Measurements from ENCODE around the gene PSPC1. TPM values are rescaled to one million over a fixed set of nuclear protein-coding genes. Genes with fewer than 3 reads are reported as not detected.
A peak's percentile ranks its signal among the peaks of the same experiment; 100 is the strongest.
"Not testable (repeated sequence)": the region's sequence is repeated elsewhere in the genome, so short reads cannot be mapped to it uniquely, and the experiment has no call there.

Gene PSPC1
- total RNA-seq, 2 experiments from 2014 or later, result 55.9 to 56.6 TPM

GRCh38 chr13:19737844-19738557 is 44.7 kb downstream of the PSPC1 start:
- Mint-ChIP-seq H3K4me3 (no peak overlapping the region), H3K27me3 (no peaks in the 10 kb centered on the region), H3K9me3 (no peaks in the 10 kb centered on the region), H3K27ac (no peak overlapping the region), H3K4me1 (ENCODE audit: low read depth) (peaks cover 2% of the 10 kb centered on the region), H3K36me3 (peaks cover 26% of the 10 kb centered on the region)
- ChIA-PET CTCF (no interaction called here), POLR2A (no interaction called here)
- intact Hi-C loops (cut with micrococcal nuclease), result no loop called here
- DNase-seq, result no peak

- Mint-ChIP-seq H3K27ac (no peak overlapping the region), H3K27me3 (no peaks in the 10 kb centered on the region), H3K36me3 (peaks cover 42% of the 10 kb centered on the region), H3K4me1 (ENCODE audit: low read depth) (peaks cover 15% of the 10 kb centered on the region), H3K4me3 (no peak overlapping the region), H3K9me3 (no peaks in the 10 kb centered on the region)
- POLR2A ChIA-PET, result no interaction called here
- CTCF ChIA-PET, result no interaction called here
- no peak for DNase-seq
- intact Hi-C loops (cut with micrococcal nuclease), result no loop called here
These were observed 56.1 kb downstream of the PSPC1 start for GRCh38 chr13:19726611-19727010.

- no peak for DNase-seq
- Mint-ChIP-seq H3K36me3 (peaks cover 38% of the 10 kb centered on the region), H3K4me3 (no peak overlapping the region), H3K9me3 (no peaks in the 10 kb centered on the region), H3K27me3 (no peaks in the 10 kb centered on the region), H3K4me1 (ENCODE audit: low read depth) (peaks cover 14% of the 10 kb centered on the region), H3K27ac (no peak overlapping the region)
- ChIA-PET POLR2A (no interaction called here), CTCF (no interaction called here)
- intact Hi-C loops (cut with micrococcal nuclease), result no loop called here
These were observed 57.4 kb downstream of the PSPC1 start for GRCh38 chr13:19725320-19725719.

GRCh38 chr13:19720039-19720438 is 62.7 kb downstream of the PSPC1 start:
- intact Hi-C loops (cut with micrococcal nuclease), result no loop called here
- ChIA-PET POLR2A (no interaction called here), CTCF (no interaction called here)
- Mint-ChIP-seq H3K9me3 (no peaks in the 10 kb centered on the region), H3K36me3 (peaks cover 14% of the 10 kb centered on the region), H3K4me3 (no peak overlapping the region), H3K27me3 (no peaks in the 10 kb centered on the region), H3K27ac (no peak overlapping the region), H3K4me1 (ENCODE audit: low read depth) (peaks cover 7% of the 10 kb centered on the region)
- DNase-seq, result no peak

GRCh38 chr13:19713186-19713965 is 69.4 kb downstream of the PSPC1 start:
- DNase-seq, result no peak
- ChIA-PET CTCF (no interaction called here), POLR2A (interaction anchor here (0.7 kb wide), 1 partner anchor 52 kb away, joined by 3 read pairs; no protein-coding TSS in a partner anchor)
- H3K36me3 Mint-ChIP-seq, result peaks cover 15% of the 10 kb centered on the region
- H3K4me1 Mint-ChIP-seq (ENCODE audit: low read depth), result peaks cover 19% of the 10 kb centered on the region
- H3K9me3 Mint-ChIP-seq, result no peaks in the 10 kb centered on the region
- intact Hi-C loops (cut with micrococcal nuclease), result loop anchor here (1.0 kb wide), 1 partner anchor 151 kb away; no protein-coding TSS in a partner anchor
- no peak overlapping the region for H3K4me3 Mint-ChIP-seq
- no peaks in the 10 kb centered on the region for H3K27me3 Mint-ChIP-seq
- peak overlapping the region; percentile 78 for H3K27ac Mint-ChIP-seq

- DNase-seq; intact Hi-C loops (cut with micrococcal nuclease); POLR2A ChIA-PET; H3K27me3 Mint-ChIP-seq; H3K4me3 Mint-ChIP-seq; H3K27ac Mint-ChIP-seq; CTCF ChIA-PET; H3K9me3 Mint-ChIP-seq: not testable (repeated sequence)
- H3K36me3 Mint-ChIP-seq, result peaks cover 11% of the 10 kb centered on the region
- peaks cover 18% of the 10 kb centered on the region for H3K4me1 Mint-ChIP-seq (ENCODE audit: low read depth)
These were observed 73.0 kb downstream of the PSPC1 start for GRCh38 chr13:19709782-19710181.

GRCh38 chr13:19709039-19709438 is 73.7 kb downstream of the PSPC1 start:
- DNase-seq; H3K27ac Mint-ChIP-seq; H3K4me3 Mint-ChIP-seq; H3K27me3 Mint-ChIP-seq; H3K36me3 Mint-ChIP-seq; H3K9me3 Mint-ChIP-seq; CTCF ChIA-PET; intact Hi-C loops (cut with micrococcal nuclease); POLR2A ChIA-PET: not testable (repeated sequence)
- H3K4me1 Mint-ChIP-seq (ENCODE audit: low read depth), result peaks cover 14% of the 10 kb centered on the region

GRCh38 chr13:19704256-19704655 is 78.5 kb downstream of the PSPC1 start:
- CTCF ChIA-PET; DNase-seq; H3K9me3 Mint-ChIP-seq; H3K27me3 Mint-ChIP-seq; intact Hi-C loops (cut with micrococcal nuclease); H3K4me3 Mint-ChIP-seq; H3K4me1 Mint-ChIP-seq (ENCODE audit: low read depth); POLR2A ChIA-PET; H3K36me3 Mint-ChIP-seq; H3K27ac Mint-ChIP-seq: not testable (repeated sequence)

GRCh38 chr13:19701619-19702018 is 81.1 kb downstream of the PSPC1 start:
- H3K27me3 Mint-ChIP-seq; H3K27ac Mint-ChIP-seq; CTCF ChIA-PET; H3K4me3 Mint-ChIP-seq; POLR2A ChIA-PET; H3K9me3 Mint-ChIP-seq; H3K4me1 Mint-ChIP-seq (ENCODE audit: low read depth); H3K36me3 Mint-ChIP-seq; DNase-seq; intact Hi-C loops (cut with micrococcal nuclease): not testable (repeated sequence)

GRCh38 chr13:19700963-19701362 is 81.8 kb downstream of the PSPC1 start:
- H3K4me3 Mint-ChIP-seq; H3K9me3 Mint-ChIP-seq; H3K27me3 Mint-ChIP-seq; CTCF ChIA-PET; H3K4me1 Mint-ChIP-seq (ENCODE audit: low read depth); intact Hi-C loops (cut with micrococcal nuclease); H3K27ac Mint-ChIP-seq; DNase-seq; POLR2A ChIA-PET; H3K36me3 Mint-ChIP-seq: not testable (repeated sequence)

GRCh38 chr13:19695829-19696228 is 86.9 kb downstream of the PSPC1 start:
- H3K4me3 Mint-ChIP-seq, result no peak overlapping the region

GRCh38 chr13:19695428-19695827 is 87.3 kb downstream of the PSPC1 start:
- peaks cover 21% of the 10 kb centered on the region for H3K36me3 Mint-ChIP-seq
- no peak overlapping the region for H3K4me3 Mint-ChIP-seq
- H3K27me3 Mint-ChIP-seq, result no peaks in the 10 kb centered on the region
- no peak for DNase-seq
- ChIA-PET CTCF (no interaction called here), POLR2A (no interaction called here)
- H3K27ac Mint-ChIP-seq, result no peak overlapping the region
- intact Hi-C loops (cut with micrococcal nuclease), result no loop called here
- H3K4me1 Mint-ChIP-seq (ENCODE audit: low read depth), result peaks cover 24% of the 10 kb centered on the region
- no peaks in the 10 kb centered on the region for H3K9me3 Mint-ChIP-seq

More at GRCh38 chr13:19695829-19696228, 86.9 kb downstream of the PSPC1 start:
- CTCF ChIA-PET, result no interaction called here
- Mint-ChIP-seq H3K27ac (no peak overlapping the region), H3K36me3 (peaks cover 17% of the 10 kb centered on the region), H3K9me3 (no peaks in the 10 kb centered on the region), H3K4me1 (ENCODE audit: low read depth) (peaks cover 20% of the 10 kb centered on the region), H3K27me3 (no peaks in the 10 kb centered on the region)
- intact Hi-C loops (cut with micrococcal nuclease), result no loop called here
- no peak for DNase-seq
- POLR2A ChIA-PET, result no interaction called here

- peaks cover 19% of the 10 kb centered on the region for H3K36me3 Mint-ChIP-seq
- H3K4me3 Mint-ChIP-seq; intact Hi-C loops (cut with micrococcal nuclease); H3K27ac Mint-ChIP-seq; H3K27me3 Mint-ChIP-seq; CTCF ChIA-PET; H3K9me3 Mint-ChIP-seq; DNase-seq; POLR2A ChIA-PET: not testable (repeated sequence)
- H3K4me1 Mint-ChIP-seq (ENCODE audit: low read depth), result peaks cover 22% of the 10 kb centered on the region
These were observed 91.3 kb downstream of the PSPC1 start for GRCh38 chr13:19691447-19691846.
